ENCODE data around the gene MBOAT1.

The MBOAT1 gene

DNA sequence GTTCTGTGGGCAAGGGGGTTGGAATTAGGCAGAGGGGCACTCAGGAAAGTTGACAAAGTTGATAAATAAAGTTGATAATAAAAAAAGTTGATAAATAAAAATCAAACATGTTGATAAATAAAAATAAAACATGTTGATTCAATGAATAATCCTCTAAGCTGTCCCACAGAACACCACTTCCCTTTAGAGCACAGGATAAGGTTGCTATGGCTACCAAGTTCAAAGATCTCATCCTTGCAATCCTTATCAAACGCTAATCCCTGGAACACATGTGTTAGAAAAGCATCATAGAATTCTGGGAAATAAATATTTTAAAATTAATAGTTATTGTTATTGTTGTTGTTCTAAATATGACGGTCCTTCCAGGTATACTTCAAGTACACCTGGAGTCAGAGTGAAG lies 33.9 kb downstream of the MBOAT1 start:
- POLR2A ChIA-PET: no interaction called here
- TF ChIP-seq, protein P1, sequence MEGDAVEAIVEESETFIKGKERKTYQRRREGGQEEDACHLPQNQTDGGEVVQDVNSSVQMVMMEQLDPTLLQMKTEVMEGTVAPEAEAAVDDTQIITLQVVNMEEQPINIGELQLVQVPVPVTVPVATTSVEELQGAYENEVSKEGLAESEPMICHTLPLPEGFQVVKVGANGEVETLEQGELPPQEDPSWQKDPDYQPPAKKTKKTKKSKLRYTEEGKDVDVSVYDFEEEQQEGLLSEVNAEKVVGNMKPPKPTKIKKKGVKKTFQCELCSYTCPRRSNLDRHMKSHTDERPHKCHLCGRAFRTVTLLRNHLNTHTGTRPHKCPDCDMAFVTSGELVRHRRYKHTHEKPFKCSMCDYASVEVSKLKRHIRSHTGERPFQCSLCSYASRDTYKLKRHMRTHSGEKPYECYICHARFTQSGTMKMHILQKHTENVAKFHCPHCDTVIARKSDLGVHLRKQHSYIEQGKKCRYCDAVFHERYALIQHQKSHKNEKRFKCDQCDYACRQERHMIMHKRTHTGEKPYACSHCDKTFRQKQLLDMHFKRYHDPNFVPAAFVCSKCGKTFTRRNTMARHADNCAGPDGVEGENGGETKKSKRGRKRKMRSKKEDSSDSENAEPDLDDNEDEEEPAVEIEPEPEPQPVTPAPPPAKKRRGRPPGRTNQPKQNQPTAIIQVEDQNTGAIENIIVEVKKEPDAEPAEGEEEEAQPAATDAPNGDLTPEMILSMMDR (IDR thresholded peaks at IDR 0.05; ENCODE audit: control extremely low read depth, extremely low read depth, low read depth, missing control alignments): no peak
- no peak for DNase-seq (ENCODE audit: extremely low spot score)
- CTCF ChIA-PET: no interaction called here

DNA sequence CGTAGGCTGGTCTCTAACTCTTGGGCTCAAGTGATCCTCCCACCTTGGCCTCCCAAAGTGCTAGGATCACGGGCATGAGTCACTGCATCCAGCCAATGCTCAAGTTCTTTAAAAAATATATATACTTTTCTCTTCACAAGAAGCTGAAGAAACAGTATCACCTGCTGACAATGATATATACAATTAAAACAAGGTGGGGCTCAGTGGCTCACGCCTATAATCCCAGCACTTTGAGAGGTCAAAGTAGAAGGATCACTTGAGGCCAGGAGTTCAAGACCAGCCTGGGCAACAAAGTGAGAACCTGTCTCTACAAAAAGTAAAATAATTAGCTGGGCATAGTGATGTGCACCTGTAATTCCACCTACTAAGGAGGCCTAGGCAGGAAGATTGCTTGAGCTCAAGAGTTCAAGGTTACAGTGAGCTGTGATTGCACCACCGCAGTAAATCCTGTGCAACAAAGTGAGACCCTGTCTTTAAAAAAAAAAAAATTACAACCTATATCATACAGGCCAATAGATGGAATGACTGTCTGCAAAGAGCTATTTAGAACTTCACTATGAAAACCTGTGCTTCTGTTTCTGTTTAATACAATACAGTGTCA lies 36.4 kb downstream of the MBOAT1 start:
- POLR2A ChIA-PET: interaction anchor here (0.6 kb wide), 1 partner anchor 1909 kb away, joined by 5 read pairs; no protein-coding TSS in a partner anchor
- CTCF ChIA-PET: interaction anchor here (0.9 to 1.2 kb wide), 4 partner anchors 13 to 49 kb away, joined by 3 read pairs; no protein-coding TSS in a partner anchor
- DNase-seq (ENCODE audit: extremely low spot score): no peak
- TF ChIP-seq, protein P1 (IDR thresholded peaks at IDR 0.05; ENCODE audit: control extremely low read depth, extremely low read depth, low read depth, missing control alignments): no peak

DNA sequence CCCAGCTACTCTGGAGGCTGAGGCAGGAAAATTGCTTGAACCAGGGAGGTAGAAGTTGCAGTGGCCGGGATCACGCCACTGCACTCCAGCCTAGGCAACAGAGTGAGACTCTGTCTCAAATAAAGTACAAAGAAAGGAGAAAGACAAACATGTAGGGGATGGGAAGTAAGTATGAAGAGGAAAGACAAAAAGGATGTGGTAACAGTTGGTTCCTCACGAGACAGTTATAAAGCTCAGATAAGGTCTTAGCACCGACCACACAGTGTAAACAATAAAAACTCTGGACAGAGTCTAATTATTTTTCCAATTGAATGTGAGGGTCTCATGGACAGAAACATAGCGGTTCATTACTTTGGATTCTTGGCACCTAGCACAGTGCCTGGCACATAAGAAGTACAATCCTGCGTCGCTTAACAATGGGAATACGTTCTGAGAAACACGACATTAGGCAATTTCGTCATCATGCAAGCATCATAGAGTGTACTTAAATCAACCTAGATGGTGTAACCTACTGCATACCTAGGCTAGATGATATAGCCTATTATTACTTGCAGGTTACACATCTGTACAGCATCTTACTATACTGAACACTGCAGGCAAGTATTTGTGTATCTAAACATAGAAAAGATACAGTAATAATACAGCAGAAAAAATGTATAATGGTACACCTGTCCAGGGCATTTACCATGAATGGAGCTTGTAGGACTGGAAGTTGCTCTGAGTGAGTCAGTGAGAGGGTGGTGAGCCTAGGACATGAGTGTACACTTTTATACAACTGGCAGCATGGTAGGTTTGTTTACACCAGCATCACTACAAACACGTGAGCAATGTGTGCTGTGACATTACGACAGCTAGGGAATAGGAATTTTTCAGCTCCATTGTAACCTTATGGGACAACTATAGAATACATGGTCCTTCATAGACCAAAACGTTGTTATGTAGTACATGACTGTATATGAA lies 38.2 kb downstream of the MBOAT1 start:
- TF ChIP-seq, protein P1 (IDR thresholded peaks at IDR 0.05; ENCODE audit: control extremely low read depth, extremely low read depth, low read depth, missing control alignments): no peak
- POLR2A ChIA-PET: no interaction called here
- CTCF ChIA-PET: interaction anchor here (1.1 to 2.5 kb wide), 2 partner anchors 11 to 47 kb away, joined by 4 to 8 read pairs; no protein-coding TSS in a partner anchor
- DNase-seq (ENCODE audit: extremely low spot score): no peak

GRCh38 chr6:20172842-20173456 lies 39.3 kb downstream of the MBOAT1 start:
- ChIA-PET CTCF (interaction anchor here (2.5 kb wide), 1 partner anchor 46 kb away, joined by 8 read pairs; no protein-coding TSS in a partner anchor), POLR2A (no interaction called here)
- no peak for DNase-seq (ENCODE audit: extremely low spot score)
- TF ChIP-seq, protein P1 (IDR thresholded peaks at IDR 0.05; ENCODE audit: control extremely low read depth, extremely low read depth, low read depth, missing control alignments): no peak

GRCh38 chr6:20170455-20171148 lies 41.7 kb downstream of the MBOAT1 start:
- ChIA-PET POLR2A (no interaction called here), CTCF (interaction anchor here (1.2 to 1.3 kb wide), 2 partner anchors 13 to 44 kb away, joined by 3 to 4 read pairs; no protein-coding TSS in a partner anchor)
- no peak for DNase-seq (ENCODE audit: extremely low spot score)
- TF ChIP-seq, protein P1 (IDR thresholded peaks at IDR 0.05; ENCODE audit: control extremely low read depth, extremely low read depth, low read depth, missing control alignments): no peak

DNA sequence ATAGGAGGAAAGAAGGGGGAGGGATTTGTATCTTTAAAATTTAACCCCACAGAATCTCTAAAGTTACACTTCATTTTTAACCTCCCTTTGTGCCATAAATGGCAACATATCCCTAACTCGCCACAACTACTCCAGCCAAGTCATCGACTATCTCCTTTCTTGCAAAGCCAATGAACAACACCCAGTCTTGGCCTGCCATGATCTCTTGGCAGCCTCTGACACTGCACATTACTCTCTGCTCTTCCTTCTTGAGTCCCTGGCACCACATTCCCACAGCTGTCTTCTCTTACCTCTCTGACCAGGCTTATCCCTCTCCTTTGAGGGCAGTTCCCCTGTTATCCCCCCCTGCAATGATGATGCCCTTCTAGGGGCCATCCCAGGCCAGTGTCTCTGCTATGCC lies 42.5 kb downstream of the MBOAT1 start:
- TF ChIP-seq, protein P1 (IDR thresholded peaks at IDR 0.05; ENCODE audit: control extremely low read depth, extremely low read depth, low read depth, missing control alignments): no peak
- ChIA-PET CTCF (interaction anchor here (1.3 kb wide), 1 partner anchor 43 kb away, joined by 4 read pairs; no protein-coding TSS in a partner anchor), POLR2A (no interaction called here)
- DNase-seq (ENCODE audit: extremely low spot score): no peak
